ENCODE results near the gene PABPC1L.

The PABPC1L gene

DNA sequence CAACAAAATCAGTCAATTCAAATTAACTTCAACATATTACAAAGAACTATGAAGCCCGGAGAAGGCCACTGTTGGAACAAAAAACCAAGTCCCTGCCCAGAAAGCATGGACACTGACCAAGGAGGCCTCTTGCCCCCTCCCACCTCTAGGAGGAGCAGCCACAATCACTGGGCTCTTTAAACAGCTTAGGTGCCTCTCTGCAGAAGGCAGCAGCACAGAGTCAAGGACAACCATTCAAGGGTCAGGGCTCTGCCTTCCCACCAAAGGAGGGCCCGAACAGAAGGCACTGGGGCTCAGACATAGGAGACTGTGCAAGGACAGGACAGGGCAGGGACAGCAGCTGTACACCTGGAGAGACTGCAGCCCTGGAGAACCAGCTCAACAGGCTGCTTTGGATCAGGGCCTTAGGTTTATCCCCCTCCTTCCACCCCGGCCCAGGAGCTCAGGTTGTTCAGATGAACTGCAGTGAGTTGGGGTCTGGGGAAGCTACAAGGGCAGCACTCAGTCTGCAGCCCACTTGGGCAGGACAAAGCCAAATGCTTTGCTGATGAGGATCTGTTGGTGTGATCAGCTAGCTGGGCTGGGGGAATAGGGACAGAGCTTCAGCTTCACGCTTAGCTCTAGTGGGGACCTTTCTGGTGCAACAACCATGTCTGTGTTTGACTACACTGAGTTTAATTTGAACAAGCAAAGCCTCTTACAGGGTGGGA is 32.6 kb downstream of the PABPC1L start:
- DNase-seq (ENCODE audit: low read depth): no peak

DNA sequence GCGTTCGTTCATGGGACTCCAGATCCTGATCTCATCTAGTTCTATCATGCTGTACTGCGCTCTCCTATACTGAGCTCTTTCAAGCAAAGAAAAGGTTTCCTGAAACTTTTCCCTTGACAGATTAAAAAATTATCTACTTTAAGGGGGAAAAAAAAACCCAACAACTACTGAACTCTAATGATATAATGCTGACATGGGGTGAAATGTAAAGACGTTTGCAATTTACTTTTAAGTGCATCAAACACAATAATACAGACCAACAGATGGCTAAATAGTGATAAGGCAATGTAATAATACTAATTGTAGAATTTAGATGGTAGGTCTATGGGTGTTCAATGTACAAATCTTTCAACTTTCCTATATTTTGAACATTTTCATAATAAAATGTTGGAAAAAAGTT is 34.0 kb downstream of the PABPC1L start:
- DNase-seq (ENCODE audit: low read depth): no peak

DNA sequence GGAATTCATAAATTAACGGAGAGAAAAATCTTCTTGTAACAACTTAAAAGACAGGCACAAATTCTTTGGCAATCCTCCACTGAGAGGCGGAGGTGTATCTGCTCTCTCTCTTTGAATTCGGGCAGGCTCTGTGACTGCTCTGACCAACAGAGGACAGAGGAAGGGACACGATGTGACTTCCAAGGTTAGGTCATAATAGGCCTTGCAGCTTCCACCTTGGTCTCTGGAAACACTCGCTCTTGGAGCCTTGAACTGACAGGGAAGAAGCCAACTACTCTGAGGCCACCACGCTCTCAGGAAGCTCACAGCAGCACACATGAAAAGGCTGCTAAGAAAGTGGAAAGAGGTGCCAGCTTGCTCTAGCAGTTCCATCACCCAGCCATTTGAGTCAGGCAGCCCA is 35.4 kb downstream of the PABPC1L start:
- no peak for DNase-seq (ENCODE audit: low read depth)

DNA sequence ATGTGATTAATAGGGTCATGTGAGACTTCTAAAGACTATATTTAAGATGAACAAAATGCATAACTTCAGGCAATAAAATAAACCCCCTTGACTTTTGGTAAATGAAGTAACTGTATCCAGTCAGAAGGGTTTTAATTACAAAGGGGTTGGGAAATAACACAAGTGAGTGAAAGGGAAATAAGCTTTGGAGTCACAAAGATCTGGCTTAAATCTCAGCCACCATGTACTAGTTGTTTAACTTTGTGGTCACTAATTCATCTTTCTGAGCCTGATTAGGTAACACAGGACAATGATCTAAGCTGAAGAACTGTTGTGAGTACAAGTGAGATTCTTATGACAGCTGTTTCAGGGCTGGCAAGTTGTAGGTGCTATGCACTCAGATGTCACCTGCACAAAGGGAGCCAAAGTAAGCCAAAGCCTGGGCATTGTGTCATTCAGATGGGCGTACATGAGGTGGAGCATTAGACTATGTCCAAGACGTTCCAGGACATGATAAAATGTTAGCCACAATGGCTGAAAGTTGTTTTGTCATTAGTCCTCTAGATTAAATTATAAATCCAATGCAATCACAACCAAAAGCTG is 36.5 kb downstream of the PABPC1L start:
- no peak for DNase-seq (ENCODE audit: low read depth)

DNA sequence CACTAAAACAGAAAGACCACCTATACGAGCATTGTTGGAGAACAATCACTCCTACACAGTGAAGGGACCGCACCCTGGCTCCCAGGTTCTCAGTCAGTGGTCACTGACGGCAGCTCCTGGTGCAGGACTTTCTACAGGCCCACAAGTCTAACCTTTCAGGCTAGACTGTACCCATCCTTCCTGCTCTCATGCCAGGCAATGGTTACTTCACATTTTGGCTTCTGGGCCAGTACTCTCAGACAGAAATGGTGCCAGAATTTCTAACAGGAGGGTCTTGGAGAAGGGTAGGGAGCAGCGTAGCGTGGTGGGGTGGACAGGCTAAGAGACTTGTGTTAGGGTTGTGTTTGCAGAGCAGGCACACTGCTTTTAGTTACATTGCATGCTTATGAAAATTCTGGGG is 38.2 kb downstream of the PABPC1L start:
- DNase-seq (ENCODE audit: low read depth): no peak

DNA sequence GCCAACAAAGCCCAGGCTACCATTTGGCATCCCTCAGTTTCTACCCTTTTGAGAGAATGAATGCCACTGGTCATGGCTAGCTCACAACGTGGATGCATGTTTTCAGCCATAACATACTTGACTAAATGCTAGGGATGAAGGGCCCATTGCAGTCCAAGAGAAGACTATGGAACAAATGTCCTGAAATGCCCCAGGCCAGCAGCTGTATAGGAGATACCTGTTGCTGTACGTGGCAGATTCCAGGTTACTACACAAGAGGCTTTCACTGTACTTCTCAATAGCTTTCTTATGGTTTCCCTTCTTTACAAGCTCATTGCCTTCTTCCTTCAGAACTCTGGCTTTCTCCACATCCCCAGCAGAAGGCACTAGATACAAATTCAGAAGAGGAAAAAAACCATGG is 38.7 kb downstream of the PABPC1L start:
- no peak for DNase-seq (ENCODE audit: low read depth)

DNA sequence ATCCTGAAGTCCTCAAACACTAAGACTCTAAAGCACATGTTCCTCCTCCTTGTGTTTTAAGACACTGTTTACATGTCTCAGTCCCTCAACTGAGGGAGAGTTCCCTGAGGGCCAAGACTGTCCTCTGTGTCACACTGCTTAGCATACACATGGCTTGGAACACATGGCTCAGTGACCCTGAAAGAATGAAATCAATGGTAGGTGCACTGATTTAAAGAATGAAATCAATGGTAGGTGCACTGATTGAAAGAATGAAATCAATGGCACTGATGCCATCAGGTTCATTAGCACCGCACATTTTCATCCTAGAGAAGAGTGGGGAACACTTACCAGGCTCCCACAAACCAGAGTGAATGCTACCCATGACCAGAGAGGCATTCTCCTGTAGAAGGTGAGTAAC is 40.5 kb downstream of the PABPC1L start:
- no peak for DNase-seq (ENCODE audit: low read depth)

DNA sequence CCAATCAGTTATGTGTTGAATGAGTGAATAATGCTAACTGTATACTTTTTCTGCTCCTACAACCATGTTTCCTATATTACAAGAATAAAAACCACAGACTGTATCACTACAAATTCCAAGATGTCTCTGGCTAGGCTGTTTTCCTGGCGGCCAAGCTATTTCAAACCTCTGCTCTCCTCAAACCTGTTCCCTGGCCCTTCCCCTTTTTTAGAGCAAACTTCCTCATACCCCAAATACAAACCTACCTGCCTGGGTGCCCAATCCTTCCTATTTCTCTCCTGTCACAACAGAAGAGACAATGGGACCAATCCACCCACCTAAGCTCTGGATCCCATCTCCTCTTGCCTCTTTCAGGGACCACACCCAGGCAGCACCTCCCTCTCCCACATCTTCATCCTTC is 42.9 kb downstream of the PABPC1L start:
- no peak for DNase-seq (ENCODE audit: low read depth)

DNA sequence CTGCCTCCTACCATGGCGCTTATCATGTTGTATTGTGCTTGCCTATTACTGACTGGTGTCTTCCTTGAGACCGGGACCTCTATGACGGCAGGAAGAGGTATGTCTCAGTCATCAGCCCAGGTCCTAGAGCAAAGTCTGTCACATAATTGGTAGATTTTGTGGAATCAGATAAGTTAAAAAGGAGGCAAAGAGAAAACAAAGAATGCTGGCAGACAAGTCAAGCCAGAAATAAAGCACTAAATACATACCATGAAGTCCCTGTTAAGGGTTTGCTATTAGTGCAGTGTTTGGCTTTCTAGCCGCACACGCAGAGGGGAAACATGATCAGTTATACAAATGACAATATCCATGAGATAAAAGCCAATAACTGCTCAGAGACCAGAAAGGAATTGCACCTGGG is 44.4 kb downstream of the PABPC1L start:
- no peak for DNase-seq (ENCODE audit: low read depth)

DNA sequence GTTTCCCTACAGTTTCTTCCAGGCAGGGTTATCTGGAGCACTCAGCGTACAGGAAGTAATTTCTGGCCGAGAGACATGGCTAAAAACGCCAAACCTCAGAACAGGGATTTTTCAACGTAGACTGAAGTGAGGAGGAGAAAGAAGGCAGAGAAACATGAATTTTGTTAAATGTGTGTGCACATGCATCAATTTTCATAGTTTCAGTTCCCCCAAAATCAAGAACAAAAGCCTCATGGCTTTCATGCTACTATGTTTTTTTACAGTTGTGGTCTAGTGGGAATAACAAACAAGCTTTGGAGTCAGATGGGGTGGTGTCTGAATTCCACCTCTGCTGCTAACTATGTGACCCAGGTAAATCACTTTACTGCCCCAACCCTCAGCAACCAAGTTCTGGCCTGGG is 45.4 kb downstream of the PABPC1L start:
- DNase-seq (ENCODE audit: low read depth): no peak

DNA sequence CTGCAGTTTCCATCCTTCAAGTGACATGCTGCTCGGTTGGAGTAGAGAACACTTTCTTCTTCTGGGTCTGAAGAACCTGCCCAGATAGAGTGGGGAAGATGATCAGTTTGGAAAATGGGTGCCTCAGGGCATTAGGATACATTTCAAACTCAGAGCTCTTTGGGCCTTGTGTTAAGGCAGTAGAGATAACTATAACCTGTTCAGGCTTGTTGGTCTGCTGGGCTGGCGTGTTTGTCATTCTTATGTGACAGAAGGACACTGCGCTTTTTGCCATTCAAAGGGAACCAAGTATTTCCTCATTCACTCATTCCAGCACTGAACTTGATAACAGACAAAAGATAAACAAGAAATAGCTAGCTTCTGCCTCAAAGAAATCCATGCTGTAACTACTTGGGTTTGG is 46.5 kb downstream of the PABPC1L start:
- DNase-seq (ENCODE audit: low read depth): no peak

DNA sequence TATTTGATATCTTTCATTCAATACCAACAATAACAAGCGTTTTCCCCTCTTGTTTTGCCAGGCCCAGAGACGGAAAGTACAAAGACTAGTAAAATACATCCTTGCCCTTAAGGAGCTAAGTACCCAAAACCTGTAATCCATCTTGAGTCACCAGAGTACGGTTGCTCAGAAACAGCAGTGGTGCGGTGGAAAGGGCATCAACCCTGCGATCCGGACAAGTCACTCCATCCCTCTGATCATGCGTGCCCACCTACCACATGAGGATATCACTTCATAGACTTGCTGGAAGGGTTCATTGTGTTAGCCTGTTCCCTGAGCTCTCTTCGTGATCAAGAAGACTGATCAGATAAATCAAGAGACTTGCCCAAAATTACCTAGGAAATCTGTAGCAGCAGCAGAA is 48.4 kb downstream of the PABPC1L start:
- DNase-seq (ENCODE audit: low read depth): no peak

DNA sequence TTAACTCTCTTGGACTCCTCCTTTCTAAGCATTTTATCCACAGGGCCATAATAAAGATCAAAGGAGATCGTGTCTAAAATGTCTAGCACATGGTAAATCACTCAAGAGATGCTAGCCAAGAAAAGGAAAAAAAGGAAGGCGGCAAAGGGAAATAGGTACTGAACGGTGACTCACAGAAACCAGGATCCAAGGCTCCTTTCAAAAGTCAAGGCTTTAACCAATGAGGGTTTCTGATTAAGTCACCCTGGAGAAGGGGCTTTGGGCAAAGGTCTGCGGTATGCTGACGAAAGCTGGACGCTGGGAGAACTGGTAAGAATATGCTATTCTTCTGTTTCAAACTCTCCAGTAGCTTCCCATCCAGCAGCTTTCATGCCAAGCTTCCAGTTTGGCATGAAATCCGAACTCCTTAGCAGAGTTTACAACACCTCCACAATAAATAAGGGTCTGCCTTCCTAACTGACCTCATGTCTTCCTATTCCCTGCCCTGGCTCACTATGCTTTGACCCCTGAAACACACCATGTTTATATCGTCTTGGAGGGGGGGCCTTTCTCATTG is 49.3 kb downstream of the PABPC1L start:
- DNase-seq (ENCODE audit: low read depth): no peak

DNA sequence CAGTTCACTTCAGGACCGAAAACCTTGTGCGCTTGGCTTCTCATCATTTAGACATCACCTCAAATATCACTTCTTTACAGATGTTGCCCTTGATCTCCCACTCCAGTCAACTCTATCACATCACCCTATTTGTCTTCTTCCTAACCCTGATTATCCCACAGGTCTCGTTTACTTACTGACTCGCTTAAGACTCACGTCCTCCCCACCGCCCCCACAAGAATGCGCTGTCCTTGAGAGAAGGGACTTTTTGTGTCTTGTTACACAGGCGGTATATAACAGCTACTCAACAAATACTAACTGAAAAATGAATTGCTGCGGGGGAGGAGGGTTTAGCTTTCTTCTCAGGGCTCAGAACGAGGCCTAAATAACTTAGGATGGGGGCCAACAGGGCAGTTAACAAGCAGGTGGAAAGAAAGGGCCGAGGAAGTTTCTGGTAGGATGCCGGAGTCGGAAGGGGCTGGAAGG is 49.8 kb downstream of the PABPC1L start:
- DNase-seq (ENCODE audit: low read depth): peak; percentile 44

DNA sequence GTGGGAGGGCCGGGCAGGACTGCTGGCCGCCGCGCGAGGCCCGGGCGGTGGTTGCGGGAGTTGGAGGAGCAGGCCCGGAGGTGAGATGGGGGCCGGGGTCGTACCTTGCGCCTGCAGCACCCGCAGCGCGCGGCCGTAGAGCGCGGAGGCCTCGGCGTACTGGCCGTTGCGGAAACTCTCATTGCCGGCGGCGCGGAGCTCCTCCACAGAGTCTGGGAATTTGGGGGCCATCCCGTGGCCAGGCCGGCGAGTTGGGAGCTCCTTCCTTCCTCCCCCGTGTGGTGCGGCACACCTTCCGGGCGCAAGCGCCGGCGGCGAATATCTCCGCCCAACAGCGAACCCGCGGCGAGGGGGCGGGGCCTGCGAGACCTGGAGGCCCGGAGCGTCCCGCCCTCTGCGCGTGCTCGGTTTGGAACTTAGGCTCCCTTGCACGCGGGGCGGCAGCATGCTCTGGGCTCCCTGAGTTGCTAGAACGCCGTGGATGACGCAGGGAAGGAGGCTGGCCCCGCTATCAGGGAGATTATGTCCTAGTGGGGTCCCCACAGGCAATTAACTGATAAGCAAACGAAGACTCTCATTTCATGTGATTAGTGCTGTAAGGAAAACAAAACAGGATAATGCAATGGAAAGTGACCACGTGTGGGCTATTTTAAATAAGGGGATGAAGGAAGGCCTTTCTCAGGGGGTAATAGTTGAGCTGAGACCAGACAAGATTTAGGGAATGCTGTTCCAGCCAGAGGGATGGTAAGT is 50.4 kb downstream of the PABPC1L start, which contains the start of gene TOMM34:
Gene TOMM34, minus strand, starts transcription at position 295 of the 750 bp plus-strand sequence. Its CDS starts 64 bp downstream, at position 231.
- peak; percentile 94 for DNase-seq (ENCODE audit: low read depth)

DNA sequence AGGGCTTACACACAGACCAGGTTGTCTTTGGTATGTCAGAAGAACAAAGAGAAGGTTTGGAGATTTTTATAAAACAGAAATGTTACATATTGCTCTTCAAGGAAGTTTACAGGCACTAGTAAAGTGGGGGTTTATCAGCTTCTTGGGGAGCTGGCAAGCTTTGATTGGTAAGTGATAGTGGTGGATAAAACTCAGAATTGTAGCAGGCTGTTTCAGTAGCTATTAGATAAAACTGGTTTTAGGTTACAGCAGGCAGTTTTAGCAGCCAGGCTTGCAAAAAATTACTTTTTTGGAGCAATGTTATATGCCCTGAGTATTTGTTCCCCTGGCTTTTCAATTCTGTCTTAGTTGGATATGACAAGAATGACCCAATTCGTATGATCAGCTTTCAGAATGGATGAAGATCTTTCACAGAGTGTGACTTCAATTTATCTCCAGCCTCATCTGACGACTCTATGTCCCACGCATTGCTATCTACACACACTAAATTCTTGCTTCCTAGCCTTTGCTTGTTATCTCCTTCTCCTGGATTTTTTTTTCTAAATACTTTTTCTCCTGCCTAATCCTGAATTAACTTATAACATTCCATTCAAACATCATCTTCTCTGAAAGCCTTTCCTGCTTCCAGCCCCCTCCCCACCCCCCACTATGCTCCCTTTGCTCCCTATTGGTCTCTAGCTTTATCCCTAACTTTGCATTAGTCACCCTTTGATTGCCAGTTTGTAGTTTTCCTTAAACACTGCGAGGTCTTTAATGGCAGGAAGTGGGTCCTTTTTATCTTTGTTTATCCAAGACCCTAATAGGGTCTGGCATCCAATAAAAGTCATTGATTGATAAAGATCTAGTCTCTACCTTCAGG is 51.4 kb downstream of the PABPC1L start:
- DNase-seq (ENCODE audit: low read depth): no peak

DNA sequence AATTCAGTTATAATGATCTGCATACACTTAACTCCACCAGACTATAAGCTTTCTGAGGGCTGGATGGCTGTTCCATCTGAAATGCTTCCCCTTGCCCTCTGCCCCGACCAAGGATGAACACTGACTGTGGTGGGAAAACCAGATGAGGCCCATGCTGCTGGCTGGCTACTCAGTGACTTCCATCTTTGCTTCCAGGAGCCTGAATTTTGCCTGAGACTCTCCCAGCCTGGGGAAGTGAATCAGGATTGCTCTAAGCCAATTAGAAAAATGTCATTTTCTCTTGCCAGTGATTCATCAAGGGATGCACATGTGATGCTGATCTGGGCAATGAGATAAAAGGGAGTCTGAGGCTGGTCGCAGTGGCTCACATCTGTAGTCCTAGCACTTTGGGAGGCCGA is 52.0 kb downstream of the PABPC1L start:
- no peak for DNase-seq (ENCODE audit: low read depth)

DNA sequence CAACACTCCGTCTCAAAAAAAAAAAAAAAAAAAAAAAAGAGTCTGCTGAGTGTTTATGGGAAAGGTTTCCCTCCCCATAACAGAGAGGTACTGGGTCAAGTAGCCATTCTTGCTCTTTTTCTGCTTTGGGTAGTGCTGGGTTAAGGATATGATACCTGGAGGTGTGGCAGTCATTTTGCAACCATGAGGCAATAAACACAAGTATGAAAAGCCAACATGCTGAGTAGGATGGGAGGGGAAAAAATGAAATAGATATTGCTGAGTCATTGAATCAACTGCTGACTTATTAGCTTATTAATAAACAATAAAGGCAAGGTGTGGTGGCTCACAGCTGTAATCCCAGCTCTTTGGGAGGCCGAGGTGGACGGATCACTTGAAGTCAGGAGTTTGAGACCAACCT is 52.6 kb downstream of the PABPC1L start:
- DNase-seq (ENCODE audit: low read depth): no peak

DNA sequence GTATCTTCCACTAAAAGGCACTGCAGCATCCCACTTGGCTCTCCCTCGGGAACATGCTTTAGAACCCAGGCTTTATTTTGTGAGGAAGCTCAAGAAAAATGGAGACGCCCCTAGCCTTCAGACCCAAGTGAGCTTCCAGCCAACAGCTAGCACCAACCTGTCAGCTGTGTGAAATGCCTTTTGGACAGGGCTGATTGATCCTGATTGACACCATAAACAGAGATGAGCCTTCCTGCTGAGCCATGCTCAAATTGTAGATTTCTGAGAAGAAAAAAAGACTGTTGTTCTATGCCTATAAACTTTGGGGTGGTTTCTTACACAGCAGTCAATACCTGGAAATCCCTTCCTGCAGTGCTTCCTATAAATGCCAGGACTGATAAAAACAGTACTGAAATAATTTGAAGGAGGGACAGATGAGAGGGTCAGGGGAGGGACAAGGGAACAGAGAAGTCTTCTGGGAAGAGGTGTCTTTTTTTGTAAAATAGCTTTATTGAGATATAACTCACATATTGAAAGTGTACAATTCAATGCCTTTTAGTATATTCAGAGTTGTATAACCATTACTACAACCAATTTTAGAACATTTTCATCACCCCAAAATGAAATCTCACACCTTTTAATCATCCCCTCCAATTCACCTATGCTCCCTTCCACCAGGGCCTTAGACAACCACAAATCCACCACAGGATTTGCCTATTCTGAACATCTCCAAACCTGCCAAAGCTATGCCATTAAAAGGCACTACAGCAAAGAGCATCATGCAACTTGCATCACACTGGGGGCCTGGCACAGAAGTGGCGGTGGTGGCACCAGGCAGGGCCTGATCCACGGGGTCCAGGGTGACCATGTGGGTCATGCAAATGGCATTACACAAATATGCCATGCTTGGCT is 53.7 kb downstream of the PABPC1L start:
- no peak for DNase-seq (ENCODE audit: low read depth)

DNA sequence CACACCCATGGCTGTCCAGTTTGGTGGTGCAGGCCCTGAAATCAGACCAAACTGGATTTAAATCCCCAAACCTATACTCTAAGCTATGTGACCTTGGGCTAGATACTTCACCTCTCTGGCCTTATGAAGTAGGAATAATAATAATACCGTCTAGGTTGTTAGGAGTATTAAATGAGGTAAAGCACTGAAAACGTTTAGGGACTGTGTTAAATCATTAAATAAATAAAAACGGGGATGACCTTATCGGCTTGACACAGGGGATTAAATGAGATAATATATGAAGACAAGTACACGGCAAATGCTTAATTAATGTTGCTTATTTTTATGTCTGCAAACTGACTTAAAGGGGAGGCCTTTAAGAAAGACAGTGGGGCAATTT is 55.8 kb downstream of the PABPC1L start:
- DNase-seq (ENCODE audit: low read depth): no peak

All from activated T-cell treated with anti-CD3 and anti-CD28 coated beads for 1 hour (primary cell).